PC-3 (cell line): ENCODE data around the gene MCRIP1. TPM values are rescaled to one million over a fixed set of nuclear protein-coding genes. Genes with fewer than 3 reads are reported as not detected.

Experiments used
- ATAC-seq: fragments of 200-7000 bp; cut with Tn5 transposase; 2 replicates; pipeline ENCODE4 v1.9.1; 2020; ENCODE audit warnings: mild to moderate bottlenecking, moderate library complexity
- BruUV-seq: library from RNA; stranded (reverse); fragments of 400-500 nt; replicated peaks from 2 replicates; lab custom pipeline; 2021; lab: Mats Ljungman, UMichigan
- CTCF ChIA-PET: fragments of 300-600 bp; sonication (Branson Sonifier 250); formaldehyde crosslinking; loops from one replicate; lab custom pipeline; 2022; ENCODE audit warnings: antibody characterized with exemption; lab: Charles Lee
- POLR2A ChIA-PET: fragments of 300-600 bp; sonication (Branson Sonifier 250); formaldehyde crosslinking; loops from one replicate; lab custom pipeline; 2022; ENCODE audit warnings: antibody characterized with exemption; ENCODE audit not compliant: unreplicated experiment; lab: Charles Lee
- DNase-seq: peaks from one replicate; pipeline ENCODE4 v3.0.0-alpha.2; 2015
- H2AFZ ChIP-seq: fragments of 300-600 bp; sonication (generic); 2 replicates; pipeline ENCODE4 v1.6.0; 2016; ENCODE audit warnings: antibody characterized with exemption, low read length
- H3F3A ChIP-seq: fragments of 300-600 bp; sonication (generic); one replicate; pipeline ENCODE4 v1.6.0; 2017; ENCODE audit warnings: antibody characterized with exemption, low read length, control low read depth, mild to moderate bottlenecking; ENCODE audit not compliant: unreplicated experiment
- H3K27ac ChIP-seq: fragments of 300-600 bp; sonication (generic); 2 replicates; pipeline ENCODE4 v1.5.1; 2016; ENCODE audit warnings: mild to moderate bottlenecking, low read length
- H3K27me3 ChIP-seq: fragments of 300-600 bp; sonication (generic); 2 replicates; pipeline ENCODE4 v1.6.1; 2016; ENCODE audit warnings: low read length, mixed read lengths
- H3K36me3 ChIP-seq: fragments of 300-600 bp; sonication (generic); 2 replicates; pipeline ENCODE4 v1.6.1; 2016; ENCODE audit warnings: low read depth, mixed run types, low read length, mixed read lengths
- H3K4me1 ChIP-seq: fragments of 300-600 bp; sonication (generic); 2 replicates; pipeline ENCODE4 v1.5.1; 2016; ENCODE audit warnings: low read length; ENCODE audit not compliant: insufficient read depth
- H3K4me2 ChIP-seq: fragments of 300-600 bp; sonication (generic); 2 replicates; pipeline ENCODE4 v1.6.0; 2016; ENCODE audit warnings: low read length
- H3K4me3 ChIP-seq: fragments of 300-600 bp; sonication (generic); 2 replicates; pipeline ENCODE4 v1.5.1; 2016; ENCODE audit warnings: mild to moderate bottlenecking, low read length, mixed read lengths
- H3K79me2 ChIP-seq: fragments of 300-600 bp; sonication (generic); 2 replicates; pipeline ENCODE4 v1.6.1; 2017; ENCODE audit warnings: low read length, mixed read lengths
- H3K9ac ChIP-seq: fragments of 300-600 bp; sonication (generic); 2 replicates; pipeline ENCODE4 v1.6.0; 2016; ENCODE audit warnings: mild to moderate bottlenecking, low read length
- H3K9me2 ChIP-seq: fragments of 300-600 bp; sonication (generic); replicated peaks from 2 replicates; pipeline ENCODE4 v1.6.1; 2016; ENCODE audit warnings: mixed run types, low read length, mixed read lengths
- H3K9me3 ChIP-seq: fragments of 300-600 bp; sonication (generic); 2 replicates; pipeline ENCODE4 v1.6.1; 2016; ENCODE audit warnings: low read length, mixed read lengths
- H4K20me1 ChIP-seq: fragments of 300-600 bp; sonication (generic); 2 replicates; pipeline ENCODE4 v1.6.1; 2016; ENCODE audit warnings: low read length, mixed read lengths
- CTCF ChIP-seq: fragments of 300-600 bp; sonication (generic); conservative IDR thresholded peaks from 2 replicates; pipeline ENCODE4 v1.5.1; 2017; ENCODE audit warnings: antibody characterized with exemption, low read depth, mild to moderate bottlenecking, low read length
- EZH2 ChIP-seq: fragments of 300-600 bp; sonication (generic); IDR thresholded peaks from one replicate; pipeline ENCODE4 v1.6.1; 2017; ENCODE audit warnings: antibody characterized with exemption, mild to moderate bottlenecking, low read length; ENCODE audit not compliant: unreplicated experiment
- EZH2phosphoT487 ChIP-seq: fragments of 300-600 bp; sonication (generic); IDR thresholded peaks from 2 replicates; pipeline ENCODE4 v1.6.1; 2018; ENCODE audit warnings: mild to moderate bottlenecking, antibody characterized with exemption, low read length, borderline replicate concordance
- intact Hi-C: fragments of 100-400 bp; cut with micrococcal nuclease; formaldehyde crosslinking; loops from 2 replicates; pipeline ENCODE4 v1.9.0; 2023
- total RNA-seq: library from RNA; depleted of rRNA; stranded (reverse); fragments of >200 nt; gene quantifications from 2 replicates; pipeline ENCODE4 v1.2.3, GENCODE V29; 2014

Gene MCRIP1
- total RNA-seq, 1 experiment from 2014 or later, result 90.9 TPM

DNA sequence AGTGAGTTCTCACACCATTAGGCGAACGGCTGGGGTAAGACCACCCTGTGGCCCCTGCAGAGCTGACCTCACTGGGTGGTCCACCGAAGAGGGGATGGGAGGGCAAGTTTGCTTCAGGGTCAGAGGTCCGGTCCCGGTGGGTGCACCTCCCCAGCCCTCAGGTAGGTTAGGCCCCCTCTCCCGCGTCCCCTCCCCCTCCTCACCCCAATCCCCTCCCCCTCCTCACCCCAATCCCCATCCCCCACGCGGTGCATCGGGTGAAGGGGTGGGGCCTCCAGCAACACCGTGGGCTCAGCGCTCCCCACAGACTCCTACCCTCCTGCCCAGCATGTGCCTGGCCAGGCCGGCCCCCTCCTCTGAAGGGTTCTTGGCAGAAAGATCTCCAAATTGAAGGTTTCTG lies 13.4 kb downstream of the MCRIP1 start:
- ATAC-seq, result no peak

GRCh38 chr17:81817758-81818147 lies 15.3 kb downstream of the MCRIP1 start:
- H3K4me1 ChIP-seq, result peaks cover 14% of the 10 kb centered on the region
- intact Hi-C loops, result no loop called here
- H3K27ac ChIP-seq, result no peak overlapping the region
- no peaks in the 10 kb centered on the region for H4K20me1 ChIP-seq
- no peaks in the 10 kb centered on the region for H3K27me3 ChIP-seq
- H3K9ac ChIP-seq, result no peak overlapping the region
- no peak for DNase-seq
- ATAC-seq, result no peak
- H3K36me3 ChIP-seq, result no peaks in the 10 kb centered on the region
- H2AFZ ChIP-seq, result no peak overlapping the region
- POLR2A ChIA-PET, result no interaction called here
- CTCF ChIA-PET, result no interaction called here
- H3K9me3 ChIP-seq, result no peaks in the 10 kb centered on the region
- no TSS peak for BruUV-seq
- TF ChIP-seq CTCF, result no peak
- no peak for TF ChIP-seq EZH2phosphoT487
- no peak for TF ChIP-seq EZH2
- H3F3A ChIP-seq, result no peaks in the 10 kb centered on the region
- H3K4me3 ChIP-seq, result no peak overlapping the region
- no peak overlapping the region for H3K4me2 ChIP-seq
- H3K79me2 ChIP-seq, result no peaks in the 10 kb centered on the region
- H3K9me2 ChIP-seq, result no peaks in the 10 kb centered on the region

More for the DNA sequence above, 13.4 kb downstream of the MCRIP1 start:
- Histone ChIP-seq H3K36me3 (no peaks in the 10 kb centered on the region), H3K9ac (no peak overlapping the region), H3K9me3 (no peaks in the 10 kb centered on the region), H3K27ac (no peak overlapping the region), H3K4me3 (no peak overlapping the region), H3F3A (no peaks in the 10 kb centered on the region), H4K20me1 (no peaks in the 10 kb centered on the region), H2AFZ (no peak overlapping the region), H3K27me3 (no peaks in the 10 kb centered on the region), H3K4me2 (no peak overlapping the region), H3K4me1 (peaks cover 14% of the 10 kb centered on the region), H3K79me2 (no peaks in the 10 kb centered on the region), H3K9me2 (no peaks in the 10 kb centered on the region)
- CTCF ChIA-PET, result interaction anchor here (0.6 kb wide), 1 partner anchor 39 kb away, joined by 3 read pairs; no protein-coding TSS in a partner anchor
- intact Hi-C loops, result no loop called here
- BruUV-seq, result no TSS peak
- DNase-seq, result no peak
- POLR2A ChIA-PET, result no interaction called here
- no peak for TF ChIP-seq CTCF
- no peak for TF ChIP-seq EZH2phosphoT487
- TF ChIP-seq EZH2, result no peak

DNA sequence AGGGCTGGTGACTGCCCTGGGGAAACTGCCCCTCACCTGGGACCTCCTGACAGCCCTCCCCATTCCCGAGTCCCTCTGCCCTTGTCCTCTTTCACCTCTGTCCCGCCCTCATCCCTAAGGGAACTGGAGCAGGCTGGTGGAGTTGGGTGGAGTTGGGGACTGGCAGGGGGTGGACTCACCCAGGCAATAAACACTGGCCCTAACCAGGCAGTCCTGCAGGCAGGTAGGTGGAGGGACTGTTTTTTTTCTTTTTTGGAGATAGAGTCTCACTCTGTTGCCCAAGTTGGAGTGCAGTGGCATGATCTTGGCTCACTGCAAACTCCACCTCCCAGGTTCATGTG lies 17.5 kb downstream of the MCRIP1 start:
- no TSS peak for BruUV-seq
- no peak overlapping the region for H2AFZ ChIP-seq
- H3K27me3 ChIP-seq, result no peaks in the 10 kb centered on the region
- ChIA-PET CTCF (no interaction called here), POLR2A (interaction anchor here (0.6 kb wide), 1 partner anchor 76 kb away, joined by 11 read pairs; no protein-coding TSS in a partner anchor)
- intact Hi-C loops, result no loop called here
- no peak overlapping the region for H3K4me3 ChIP-seq
- no peaks in the 10 kb centered on the region for H3K9me2 ChIP-seq
- no peaks in the 10 kb centered on the region for H3F3A ChIP-seq
- peaks cover 10% of the 10 kb centered on the region for H3K4me1 ChIP-seq
- H3K27ac ChIP-seq, result no peak overlapping the region
- H3K79me2 ChIP-seq, result no peaks in the 10 kb centered on the region
- no peaks in the 10 kb centered on the region for H4K20me1 ChIP-seq
- H3K9me3 ChIP-seq, result no peaks in the 10 kb centered on the region
- H3K36me3 ChIP-seq, result no peaks in the 10 kb centered on the region
- ATAC-seq (peak; percentile 8; the same call in 1 of the 2 replicates), DNase-seq (no peak)
- no peak overlapping the region for H3K4me2 ChIP-seq
- no peak overlapping the region for H3K9ac ChIP-seq
- TF ChIP-seq CTCF, result no peak
- TF ChIP-seq EZH2phosphoT487, result no peak
- TF ChIP-seq EZH2, result no peak
